ENCODE measurements around the gene AIFM3. TPM values are rescaled to one million over a fixed set of nuclear protein-coding genes. Genes with fewer than 3 reads are reported as not detected.

AIFM3 gene
- polyA plus RNA-seq, 1 donor from 2014 or later = 1.1 TPM

- Histone ChIP-seq H3K9ac (ENCODE audit: low read length) (no peak overlapping the region), H3K4me2 (ENCODE audit: low read length) (no peak overlapping the region), H3K27ac (ENCODE audit: low read length) (no peak overlapping the region), H3K4me3 (ENCODE audit: low read length) (no peak overlapping the region), H3F3A (ENCODE audit: insufficient read depth, low read length, poor library complexity, severe bottlenecking) (no peaks in the 10 kb centered on the region), H4K20me1 (ENCODE audit: insufficient read depth) (no peaks in the 10 kb centered on the region), H3K36me3 (ENCODE audit: insufficient read depth, low read length) (no peaks in the 10 kb centered on the region), H3K79me2 (replicated peaks; ENCODE audit: insufficient read depth, low read length) (no peaks in the 10 kb centered on the region), H2AFZ (ENCODE audit: low read depth, low read length) (no peak overlapping the region), H3K9me2 (ENCODE audit: insufficient read depth, low read length) (no peaks in the 10 kb centered on the region), H3K27me3 (ENCODE audit: insufficient read depth, low read depth, low read length) (no peaks in the 10 kb centered on the region), H3K9me3 (ENCODE audit: low read length) (no peaks in the 10 kb centered on the region)
- TF ChIP-seq SMC3 (conservative IDR thresholded peaks at IDR 0.05; ENCODE audit: poor library complexity) (no peak), POLR2AphosphoS5 (IDR thresholded peaks at IDR 0.05) (no peak), MXI1 (conservative IDR thresholded peaks at IDR 0.05; ENCODE audit: poor library complexity, severe bottlenecking) (no peak), EZH2 (IDR thresholded peaks at IDR 0.05; ENCODE audit: borderline replicate concordance, insufficient read depth, low read length, poor library complexity, severe bottlenecking) (no peak), RAD21 (conservative IDR thresholded peaks at IDR 0.05) (no peak), TAF1 (IDR thresholded peaks at IDR 0.05; ENCODE audit: low read depth) (no peak), CTCF (IDR thresholded peaks at IDR 0.05; ENCODE audit: poor library complexity, severe bottlenecking) (no peak), REST (IDR thresholded peaks at IDR 0.05; ENCODE audit: borderline replicate concordance) (no peak), EP300 (conservative IDR thresholded peaks at IDR 0.05; ENCODE audit: poor library complexity, severe bottlenecking) (no peak)
Observed at GRCh38 chr22:21025266-21025665, 58.2 kb downstream of the AIFM3 start.

GRCh38 chr22:21025763-21026755 is 59.0 kb downstream of the AIFM3 start:
- Histone ChIP-seq H3K9ac (ENCODE audit: low read length) (no peak overlapping the region), H3K4me2 (ENCODE audit: low read length) (no peak overlapping the region), H3K79me2 (replicated peaks; ENCODE audit: insufficient read depth, low read length) (no peaks in the 10 kb centered on the region), H3F3A (ENCODE audit: insufficient read depth, low read length, poor library complexity, severe bottlenecking) (no peaks in the 10 kb centered on the region), H4K20me1 (ENCODE audit: insufficient read depth) (no peaks in the 10 kb centered on the region), H3K9me3 (ENCODE audit: low read length) (no peaks in the 10 kb centered on the region), H2AFZ (ENCODE audit: low read depth, low read length) (no peak overlapping the region), H3K27me3 (ENCODE audit: insufficient read depth, low read depth, low read length) (no peaks in the 10 kb centered on the region), H3K36me3 (ENCODE audit: insufficient read depth, low read length) (no peaks in the 10 kb centered on the region), H3K4me3 (ENCODE audit: low read length) (no peak overlapping the region), H3K9me2 (ENCODE audit: insufficient read depth, low read length) (no peaks in the 10 kb centered on the region), H3K27ac (ENCODE audit: low read length) (no peak overlapping the region)
- TF ChIP-seq CTCF (IDR thresholded peaks at IDR 0.05; ENCODE audit: poor library complexity, severe bottlenecking) (no peak), MXI1 (conservative IDR thresholded peaks at IDR 0.05; ENCODE audit: poor library complexity, severe bottlenecking) (no peak), REST (IDR thresholded peaks at IDR 0.05; ENCODE audit: borderline replicate concordance) (no peak), SMC3 (conservative IDR thresholded peaks at IDR 0.05; ENCODE audit: poor library complexity) (no peak), EP300 (conservative IDR thresholded peaks at IDR 0.05; ENCODE audit: poor library complexity, severe bottlenecking) (no peak), POLR2AphosphoS5 (IDR thresholded peaks at IDR 0.05) (no peak), TAF1 (IDR thresholded peaks at IDR 0.05; ENCODE audit: low read depth) (no peak), RAD21 (conservative IDR thresholded peaks at IDR 0.05) (no peak), EZH2 (IDR thresholded peaks at IDR 0.05; ENCODE audit: borderline replicate concordance, insufficient read depth, low read length, poor library complexity, severe bottlenecking) (no peak)

Measured in neural cell (in vitro differentiated cells).